Panc1 (cell line): ENCODE data around the gene RALGAPA1. TPM values are rescaled to one million over a fixed set of nuclear protein-coding genes. Genes with fewer than 3 reads are reported as not detected.

Source experiments
- ATAC-seq: fragments of 200-7000 bp; cut with Tn5 transposase; 2 replicates; pipeline ENCODE4 v1.9.1; 2020; ENCODE audit warnings: mild to moderate bottlenecking, moderate library complexity
- BruUV-seq: library from RNA; stranded (reverse); fragments of 400-500 nt; replicated peaks from 2 replicates; lab custom pipeline; 2021; lab: Mats Ljungman, UMichigan
- CTCF ChIA-PET: fragments of 300-600 bp; sonication (Branson Sonifier 250); formaldehyde crosslinking; loops from one replicate; lab custom pipeline; 2022; ENCODE audit warnings: antibody characterized with exemption; lab: Charles Lee
- POLR2A ChIA-PET: fragments of 300-600 bp; sonication (Branson Sonifier 250); formaldehyde crosslinking; loops from one replicate; lab custom pipeline; 2022; ENCODE audit warnings: antibody characterized with exemption; lab: Charles Lee
- DNase-seq: peaks from one replicate; pipeline ENCODE4 v3.0.0-alpha.2; 2010; ENCODE audit warnings: low read depth, low spot score
- H3K27ac ChIP-seq: 2 replicates; pipeline ENCODE4 v1.5.1; 2011; ENCODE audit warnings: mild to moderate bottlenecking, low read length, inconsistent platforms
- H3K27me3 ChIP-seq: fragments of 200-500 bp; sonication (Bioruptor generic); 2 replicates; pipeline ENCODE4 v1.6.0; 2014; ENCODE audit warnings: low read length, inconsistent platforms; ENCODE audit not compliant: control insufficient read depth, insufficient read depth
- H3K36me3 ChIP-seq: fragments of 200-500 bp; sonication (Bioruptor generic); 2 replicates; pipeline ENCODE4 v1.5.1; 2014; ENCODE audit warnings: inconsistent platforms, mild to moderate bottlenecking, low read length, moderate library complexity; ENCODE audit not compliant: control insufficient read depth, insufficient read depth
- H3K4me1 ChIP-seq: 2 replicates; pipeline ENCODE4 v1.5.1; 2011; ENCODE audit warnings: inconsistent platforms, mild to moderate bottlenecking, low read length, moderate library complexity; ENCODE audit not compliant: control insufficient read depth, insufficient read depth
- H3K4me3 ChIP-seq, 2 experiments: 2 replicates each; pipeline ENCODE4 v1.5.1; 2011 to 2012; ENCODE audit warnings: low read depth in 2 of 2, low read length in 2 of 2, mild to moderate bottlenecking in 2 of 2, inconsistent platforms in 1 of 2, moderate library complexity in 1 of 2
- H3K9me3 ChIP-seq: fragments of 200-500 bp; sonication (Bioruptor generic); 2 replicates; pipeline ENCODE4 v1.5.1; 2014; ENCODE audit warnings: low read depth, mild to moderate bottlenecking, inconsistent platforms, low read length, moderate library complexity; ENCODE audit not compliant: control insufficient read depth, insufficient read depth
- CTCF ChIP-seq: fragments of 450-650 bp; IDR thresholded peaks from 2 replicates; pipeline ENCODE4 v1.5.1; 2017; ENCODE audit warnings: mild to moderate bottlenecking
- POLR2AphosphoS5 ChIP-seq: IDR thresholded peaks from 2 replicates; pipeline ENCODE4 v1.6.1; 2012; ENCODE audit warnings: mild to moderate bottlenecking, low read depth, low read length, moderate library complexity
- REST ChIP-seq, 2 experiments: IDR thresholded peaks; 2 replicates each; pipeline ENCODE4 v1.6.1; 2011 to 2012; ENCODE audit warnings: low read depth in 2 of 2, control low read depth in 1 of 2, low read length in 1 of 2, mild to moderate bottlenecking in 1 of 2, moderate library complexity in 1 of 2; ENCODE audit not compliant: insufficient read depth in 1 of 2
- SIN3A ChIP-seq: IDR thresholded peaks from 2 replicates; pipeline ENCODE4 v1.6.1; 2012; ENCODE audit warnings: low read depth, mild to moderate bottlenecking, low read length, moderate library complexity, borderline replicate concordance; ENCODE audit not compliant: insufficient read depth
- TCF7L2 ChIP-seq: IDR thresholded peaks from 2 replicates; pipeline ENCODE4 v1.6.1; 2011; ENCODE audit warnings: mild to moderate bottlenecking, low read depth, low read length, inconsistent platforms
- in situ Hi-C: cut with HindIII; loops from 2 replicates; pipeline ENCODE4 v1.10.0; 2016; ENCODE audit warnings: low sequenced_read_pairs, low pct_unique_long_range_greater_than_20kb
- intact Hi-C: fragments of 100-400 bp; cut with micrococcal nuclease; formaldehyde crosslinking; loops from one replicate; pipeline ENCODE4 v1.10.0; 2022; ENCODE audit not compliant: unreplicated experiment
- total RNA-seq: library from RNA; stranded (reverse); gene quantifications from one replicate; pipeline ENCODE4 v1.2.1, GENCODE V29; 2021; ENCODE audit not compliant: unreplicated experiment

Gene RALGAPA1
- total RNA-seq, 1 experiment from 2014 or later = 31.5 TPM

GRCh38 chr14:35695072-35695471, 114.0 kb downstream of the RALGAPA1 start:
- intact Hi-C loops (no loop called here), in situ Hi-C loops (no loop called here)
- POLR2A ChIA-PET = no interaction called here

GRCh38 chr14:35689000-35689460, 120.1 kb downstream of the RALGAPA1 start:
- H3K27me3 ChIP-seq = no peaks in the 10 kb centered on the region
- no peak overlapping the region for H3K4me3 ChIP-seq
- in situ Hi-C loops (no loop called here), intact Hi-C loops (loop anchor here (5.0 kb wide), 2 partner anchors 247 to 267 kb away; no protein-coding TSS in a partner anchor)
- no peak for DNase-seq
- peaks cover 2% of the 10 kb centered on the region; the same call in 1 of the 2 replicates for H3K36me3 ChIP-seq
- no peak for ATAC-seq
- no peaks in the 10 kb centered on the region for H3K9me3 ChIP-seq
- TF ChIP-seq CTCF (no peak), POLR2AphosphoS5 (no peak), SIN3A (no peak), TCF7L2 (no peak), REST (IDR thresholded peaks at IDR 0.05; ENCODE audit: insufficient read depth in 1 of 2, low read depth in 2 of 2, low read length in 1 of 2) (no peak)
- ChIA-PET CTCF (interaction anchor here (0.6 kb wide), 1 partner anchor 272 kb away, joined by 3 read pairs; no protein-coding TSS in a partner anchor), POLR2A (no interaction called here)
- H3K4me1 ChIP-seq = no peaks in the 10 kb centered on the region
- no peak overlapping the region for H3K27ac ChIP-seq
- BruUV-seq = TSS peak; percentile 34

More at GRCh38 chr14:35695072-35695471, 114.0 kb downstream of the RALGAPA1 start:
- Histone ChIP-seq H3K36me3 (no peaks in the 10 kb centered on the region), H3K4me1 (no peaks in the 10 kb centered on the region), H3K9me3 (no peaks in the 10 kb centered on the region), H3K4me3 (no peak overlapping the region), H3K27ac (no peak overlapping the region), H3K27me3 (no peaks in the 10 kb centered on the region)
- no TSS peak for BruUV-seq
- ATAC-seq (no peak), DNase-seq (no peak)
- CTCF ChIA-PET = no interaction called here
- TF ChIP-seq SIN3A = no peak
- TF ChIP-seq TCF7L2 = no peak
- no peak for TF ChIP-seq CTCF
- no peak for TF ChIP-seq POLR2AphosphoS5
- no peak for TF ChIP-seq REST (IDR thresholded peaks at IDR 0.05; ENCODE audit: insufficient read depth in 1 of 2, low read depth in 2 of 2, low read length in 1 of 2)
